Body of pancreas (tissue), 4 donors: ENCODE measurements around the gene PIGU.

Experiments
- CTCF ChIP-seq, 7 experiments: fragments of 450-650 bp in 4 of 7; fragments of 200-600 bp in 3 of 7; sonication (generic) in 3 of 7; IDR thresholded peaks; one replicate each; pipeline ENCODE4 v1.5.1; 2016 to 2019; ENCODE audit warnings: antibody characterized with exemption in 7 of 7
- POLR2A ChIP-seq, 3 donors: fragments of 450-650 bp; IDR thresholded peaks; one replicate each; pipeline ENCODE4 v1.6.1; 2016; ENCODE audit warnings: antibody characterized with exemption in 3 of 3, mild to moderate bottlenecking in 2 of 3

- no peak for TF ChIP-seq POLR2A (IDR thresholded peaks at IDR 0.05)
- TF ChIP-seq CTCF (IDR thresholded peaks at IDR 0.05) = no peak
Observed at GRCh38 chr20:34582221-34582620, 94.7 kb downstream of the PIGU start.
